HG02852 (cell line): ENCODE data around the gene C6orf89.
"Not testable (repeated sequence)": the region's sequence is repeated elsewhere in the genome, so short reads cannot be mapped to it uniquely, and the experiment has no call there.

Source experiments
- ATAC-seq: cut with Tn5 transposase; IDR thresholded peaks from one replicate; pipeline ENCODE4 v1.9.1; 2021; ENCODE audit warnings: mild to moderate bottlenecking, moderate library complexity; ENCODE audit not compliant: unreplicated experiment

The C6orf89 gene

GRCh38 chr6:36920049-36920448 lies 34.3 kb downstream of the C6orf89 start:
- ATAC-seq, result no peak

- no peak for ATAC-seq
These were observed 34.8 kb downstream of the C6orf89 start for GRCh38 chr6:36920546-36920945.

GRCh38 chr6:36924131-36924530 lies 38.4 kb downstream of the C6orf89 start:
- ATAC-seq, result no peak

- no peak for ATAC-seq
These were observed 39.1 kb downstream of the C6orf89 start for GRCh38 chr6:36924778-36925374.

- no peak for ATAC-seq
These were observed 40.1 kb downstream of the C6orf89 start for GRCh38 chr6:36925809-36926208.

- ATAC-seq, result no peak
These were observed 41.2 kb downstream of the C6orf89 start for GRCh38 chr6:36926708-36927513.

GRCh38 chr6:36927691-36928546 lies 42.2 kb downstream of the C6orf89 start:
- no peak for ATAC-seq

GRCh38 chr6:36928547-36928918 lies 42.8 kb downstream of the C6orf89 start:
- no peak for ATAC-seq

GRCh38 chr6:36929152-36929551 lies 43.4 kb downstream of the C6orf89 start:
- no peak for ATAC-seq

- ATAC-seq, result no peak
These were observed 43.9 kb downstream of the C6orf89 start for GRCh38 chr6:36929607-36930006.

GRCh38 chr6:36930483-36930882 lies 44.7 kb downstream of the C6orf89 start:
- no peak for ATAC-seq

GRCh38 chr6:36933102-36933501 lies 47.4 kb downstream of the C6orf89 start:
- no peak for ATAC-seq

- ATAC-seq, result no peak
These were observed 47.8 kb downstream of the C6orf89 start for GRCh38 chr6:36933519-36933918.

GRCh38 chr6:36934901-36935300 lies 49.1 kb downstream of the C6orf89 start:
- no peak for ATAC-seq

- no peak for ATAC-seq
These were observed 51.1 kb downstream of the C6orf89 start for GRCh38 chr6:36936824-36937223.

- no peak for ATAC-seq
These were observed 52.1 kb downstream of the C6orf89 start for GRCh38 chr6:36937896-36938295.

GRCh38 chr6:36938536-36938935 lies 52.8 kb downstream of the C6orf89 start:
- ATAC-seq, result no peak

GRCh38 chr6:36939005-36939404 lies 53.3 kb downstream of the C6orf89 start:
- not testable (repeated sequence) for ATAC-seq

- ATAC-seq, result no peak
These were observed 54.3 kb downstream of the C6orf89 start for GRCh38 chr6:36940027-36940426.

- ATAC-seq, result not testable (repeated sequence)
These were observed 55.8 kb downstream of the C6orf89 start for GRCh38 chr6:36941561-36941960.

GRCh38 chr6:36942329-36942728 lies 56.6 kb downstream of the C6orf89 start:
- not testable (repeated sequence) for ATAC-seq

GRCh38 chr6:36944650-36945049 lies 58.9 kb downstream of the C6orf89 start:
- ATAC-seq, result no peak
